Measurements from ENCODE around the gene RUBCNL. TPM values are rescaled to one million over a fixed set of nuclear protein-coding genes. Genes with fewer than 3 reads are reported as not detected.
"Not testable (repeated sequence)": the region's sequence is repeated elsewhere in the genome, so short reads cannot be mapped to it uniquely, and the experiment has no call there.

RUBCNL gene
- total RNA-seq, 2 donors from 2014 or later = 0.13 to 5.8 TPM

GRCh38 chr13:46386392-46387063 lies 524 bp downstream of the RUBCNL start:
- DNase-seq = no peak
- peaks cover 48% of the 10 kb centered on the region for H3K27me3 Mint-ChIP-seq
- no peaks in the 10 kb centered on the region for H3K36me3 Mint-ChIP-seq (ENCODE audit: low read depth)
- ATAC-seq = no peak
- H3K27ac Mint-ChIP-seq = no peak overlapping the region
- no peaks in the 10 kb centered on the region for H3K9me3 ChIP-seq (ENCODE audit: control insufficient read depth, low read length, poor library complexity, severe bottlenecking)
- H3K4me1 Mint-ChIP-seq = peaks cover 13% of the 10 kb centered on the region
- H3K4me3 Mint-ChIP-seq = peak overlapping the region; percentile 93

GRCh38 chr13:46385946-46386345 lies 1.1 kb downstream of the RUBCNL start:
- ATAC-seq = no peak
- DNase-seq = no peak
- no peaks in the 10 kb centered on the region for H3K9me3 ChIP-seq (ENCODE audit: control insufficient read depth, low read length, poor library complexity, severe bottlenecking)
- peak overlapping the region; percentile 93 for H3K4me3 Mint-ChIP-seq
- no peaks in the 10 kb centered on the region for H3K36me3 Mint-ChIP-seq (ENCODE audit: low read depth)
- H3K27me3 Mint-ChIP-seq = peaks cover 50% of the 10 kb centered on the region
- no peak overlapping the region for H3K27ac Mint-ChIP-seq
- H3K4me1 Mint-ChIP-seq = peaks cover 13% of the 10 kb centered on the region

- no peak for ATAC-seq
- no peaks in the 10 kb centered on the region for H3K36me3 Mint-ChIP-seq (ENCODE audit: low read depth)
- peaks cover 6% of the 10 kb centered on the region for H3K4me1 Mint-ChIP-seq
- no peaks in the 10 kb centered on the region for H3K9me3 ChIP-seq (ENCODE audit: control insufficient read depth, low read length, poor library complexity, severe bottlenecking)
- H3K4me3 Mint-ChIP-seq = no peak overlapping the region
- H3K27me3 Mint-ChIP-seq = peaks cover 48% of the 10 kb centered on the region
- DNase-seq = no peak
- H3K27ac Mint-ChIP-seq = no peak overlapping the region
Observed at GRCh38 chr13:46383383-46383782, 3.7 kb downstream of the RUBCNL start.

- ATAC-seq (peak; percentile 34), DNase-seq (no peak)
- peaks cover 54% of the 10 kb centered on the region for H3K27me3 Mint-ChIP-seq
- H3K4me1 Mint-ChIP-seq = peaks cover 3% of the 10 kb centered on the region
- peak overlapping the region; percentile 49 for H3K27ac Mint-ChIP-seq
- no peaks in the 10 kb centered on the region for H3K9me3 ChIP-seq (ENCODE audit: control insufficient read depth, low read length, poor library complexity, severe bottlenecking)
- no peak overlapping the region for H3K4me3 Mint-ChIP-seq
- no peaks in the 10 kb centered on the region for H3K36me3 Mint-ChIP-seq (ENCODE audit: low read depth)
Observed at GRCh38 chr13:46382224-46382623, 4.8 kb downstream of the RUBCNL start.

- peaks cover 48% of the 10 kb centered on the region for H3K27me3 Mint-ChIP-seq
- H3K36me3 Mint-ChIP-seq (ENCODE audit: low read depth) = no peaks in the 10 kb centered on the region
- DNase-seq (no peak), ATAC-seq (no peak)
- no peak overlapping the region for H3K27ac Mint-ChIP-seq
- peaks cover 2% of the 10 kb centered on the region for H3K4me1 Mint-ChIP-seq
- no peak overlapping the region for H3K4me3 Mint-ChIP-seq
- H3K9me3 ChIP-seq (ENCODE audit: control insufficient read depth, low read length, poor library complexity, severe bottlenecking) = no peaks in the 10 kb centered on the region
Observed at GRCh38 chr13:46380242-46380641, 6.8 kb downstream of the RUBCNL start.

- no peaks in the 10 kb centered on the region for H3K36me3 Mint-ChIP-seq (ENCODE audit: low read depth)
- peaks cover 6% of the 10 kb centered on the region for H3K4me1 Mint-ChIP-seq
- H3K4me3 Mint-ChIP-seq = no peak overlapping the region
Observed at GRCh38 chr13:46379611-46380010, 7.4 kb downstream of the RUBCNL start.

GRCh38 chr13:46378411-46378810 lies 8.6 kb downstream of the RUBCNL start:
- DNase-seq = no peak
- Mint-ChIP-seq H3K4me3 (no peak overlapping the region), H3K36me3 (ENCODE audit: low read depth) (no peaks in the 10 kb centered on the region), H3K4me1 (peaks cover 8% of the 10 kb centered on the region), H3K27me3 (peaks cover 40% of the 10 kb centered on the region), H3K27ac (peak overlapping the region; percentile 27)
- no peaks in the 10 kb centered on the region for H3K9me3 ChIP-seq (ENCODE audit: control insufficient read depth, low read length, poor library complexity, severe bottlenecking)
- no peak for ATAC-seq

More at GRCh38 chr13:46379611-46380010, 7.4 kb downstream of the RUBCNL start:
- H3K9me3 ChIP-seq (ENCODE audit: control insufficient read depth, low read length, poor library complexity, severe bottlenecking) = no peaks in the 10 kb centered on the region
- Mint-ChIP-seq H3K27ac (no peak overlapping the region), H3K27me3 (peaks cover 43% of the 10 kb centered on the region)
- ATAC-seq (no peak), DNase-seq (no peak)

GRCh38 chr13:46377554-46377953 lies 9.5 kb downstream of the RUBCNL start:
- H3K27ac Mint-ChIP-seq = peak overlapping the region; percentile 27
- H3K27me3 Mint-ChIP-seq = peaks cover 37% of the 10 kb centered on the region

GRCh38 chr13:46374710-46375109 lies 12.3 kb downstream of the RUBCNL start:
- H3K4me3 Mint-ChIP-seq = no peak overlapping the region
- no peaks in the 10 kb centered on the region for H3K9me3 ChIP-seq (ENCODE audit: control insufficient read depth, low read length, poor library complexity, severe bottlenecking)
- ATAC-seq (peak; percentile 63), DNase-seq (no peak)
- H3K27ac Mint-ChIP-seq = peak overlapping the region; percentile 17
- H3K36me3 Mint-ChIP-seq (ENCODE audit: low read depth) = no peaks in the 10 kb centered on the region
- H3K27me3 Mint-ChIP-seq = peaks cover 34% of the 10 kb centered on the region
- peaks cover 9% of the 10 kb centered on the region for H3K4me1 Mint-ChIP-seq

More at GRCh38 chr13:46377554-46377953, 9.5 kb downstream of the RUBCNL start:
- Mint-ChIP-seq H3K4me1 (peaks cover 8% of the 10 kb centered on the region), H3K4me3 (peak overlapping the region; percentile 12), H3K36me3 (ENCODE audit: low read depth) (no peaks in the 10 kb centered on the region)
- no peak for DNase-seq
- peak; percentile 54 for ATAC-seq
- H3K9me3 ChIP-seq (ENCODE audit: control insufficient read depth, low read length, poor library complexity, severe bottlenecking) = no peaks in the 10 kb centered on the region

GRCh38 chr13:46373623-46374022 lies 13.4 kb downstream of the RUBCNL start:
- Mint-ChIP-seq H3K36me3 (ENCODE audit: low read depth) (no peaks in the 10 kb centered on the region), H3K4me3 (no peak overlapping the region), H3K27ac (no peak overlapping the region), H3K27me3 (peaks cover 41% of the 10 kb centered on the region), H3K4me1 (peaks cover 8% of the 10 kb centered on the region)
- ATAC-seq = no peak
- no peak for DNase-seq
- no peaks in the 10 kb centered on the region for H3K9me3 ChIP-seq (ENCODE audit: control insufficient read depth, low read length, poor library complexity, severe bottlenecking)

GRCh38 chr13:46372938-46373337 lies 14.1 kb downstream of the RUBCNL start:
- not testable (repeated sequence) for H3K9me3 ChIP-seq (ENCODE audit: control insufficient read depth, low read length, poor library complexity, severe bottlenecking); H3K4me3 Mint-ChIP-seq; H3K36me3 Mint-ChIP-seq (ENCODE audit: low read depth); H3K4me1 Mint-ChIP-seq; DNase-seq; H3K27ac Mint-ChIP-seq; ATAC-seq
- peaks cover 34% of the 10 kb centered on the region for H3K27me3 Mint-ChIP-seq

- DNase-seq = no peak
- Mint-ChIP-seq H3K27me3 (peaks cover 28% of the 10 kb centered on the region), H3K4me1 (peaks cover 8% of the 10 kb centered on the region), H3K36me3 (ENCODE audit: low read depth) (no peaks in the 10 kb centered on the region), H3K27ac (no peak overlapping the region), H3K4me3 (no peak overlapping the region)
- ATAC-seq = no peak
- no peaks in the 10 kb centered on the region for H3K9me3 ChIP-seq (ENCODE audit: control insufficient read depth, low read length, poor library complexity, severe bottlenecking)
Observed at GRCh38 chr13:46372071-46372470, 15.0 kb downstream of the RUBCNL start.

- ATAC-seq (no peak), DNase-seq (no peak)
- peaks cover 5% of the 10 kb centered on the region for H3K4me1 Mint-ChIP-seq
- H3K27me3 Mint-ChIP-seq = peaks cover 32% of the 10 kb centered on the region
- no peaks in the 10 kb centered on the region for H3K36me3 Mint-ChIP-seq (ENCODE audit: low read depth)
- H3K4me3 Mint-ChIP-seq = no peak overlapping the region
- no peak overlapping the region for H3K27ac Mint-ChIP-seq
- H3K9me3 ChIP-seq (ENCODE audit: control insufficient read depth, low read length, poor library complexity, severe bottlenecking) = no peaks in the 10 kb centered on the region
Observed at GRCh38 chr13:46369506-46370277, 17.4 kb downstream of the RUBCNL start.

Data from T-helper 17 cell (primary cell).